Measurements from ENCODE around the gene NKD1. TPM values are rescaled to one million over a fixed set of nuclear protein-coding genes. Genes with fewer than 3 reads are reported as not detected.
A peak's percentile ranks its signal among the peaks of the same experiment; 100 is the strongest.

The NKD1 gene
- total RNA-seq, 1 experiment from 2014 or later = 11.4 TPM

DNA sequence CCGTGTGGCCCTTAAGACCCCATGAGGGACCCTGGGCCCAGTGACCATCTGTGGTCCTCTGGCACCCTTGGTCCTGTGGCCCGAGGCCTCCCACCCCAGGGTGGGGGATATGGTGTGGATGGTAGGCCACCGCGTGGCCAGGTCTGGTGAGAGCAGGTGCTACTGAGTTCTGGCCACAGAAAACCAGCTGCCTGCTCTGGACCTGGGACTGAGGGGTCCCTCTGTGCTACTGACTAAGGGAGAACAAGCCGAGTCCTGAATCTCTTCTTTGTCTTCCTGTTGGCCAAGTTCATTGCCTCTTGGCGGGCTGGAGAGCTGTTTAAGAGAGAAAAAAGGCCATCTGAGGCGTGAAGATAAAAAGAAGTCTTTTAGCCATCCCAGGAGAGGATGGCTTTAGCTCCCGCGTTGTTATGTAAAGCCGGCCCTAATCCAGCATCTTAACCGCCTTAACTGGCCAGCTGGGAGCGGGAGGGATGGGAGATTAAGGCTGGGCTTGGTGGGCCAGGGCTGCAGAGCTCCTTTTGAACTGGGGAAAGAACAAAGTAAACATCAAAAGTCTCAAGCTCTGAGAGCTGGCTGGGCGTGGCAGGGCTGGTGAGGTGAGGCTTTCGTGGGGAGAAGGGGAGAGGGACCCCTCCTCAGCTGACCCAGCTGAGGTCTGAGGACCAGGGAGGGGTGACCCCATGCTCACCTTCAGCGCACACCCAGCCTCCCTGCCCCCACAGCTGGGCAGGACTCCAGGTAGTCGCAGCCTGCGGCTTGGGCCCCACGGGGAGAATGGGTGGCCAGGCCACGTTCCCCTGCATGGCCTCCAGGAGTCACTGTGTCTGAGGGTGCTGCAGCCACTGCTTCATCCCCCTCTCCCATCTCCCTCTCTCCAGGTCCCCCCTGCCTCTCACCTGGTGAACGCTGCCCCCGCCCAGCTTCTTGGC lies 62.4 kb downstream of the NKD1 start:
- TF ChIP-seq SIN3A (IDR thresholded peaks at IDR 0.05; ENCODE audit: low read depth) = no peak
- TF ChIP-seq YY1 (IDR thresholded peaks at IDR 0.05; ENCODE audit: extremely low read depth, insufficient replicate concordance, low read depth, low read length) = no peak
- TF ChIP-seq, protein P1, sequence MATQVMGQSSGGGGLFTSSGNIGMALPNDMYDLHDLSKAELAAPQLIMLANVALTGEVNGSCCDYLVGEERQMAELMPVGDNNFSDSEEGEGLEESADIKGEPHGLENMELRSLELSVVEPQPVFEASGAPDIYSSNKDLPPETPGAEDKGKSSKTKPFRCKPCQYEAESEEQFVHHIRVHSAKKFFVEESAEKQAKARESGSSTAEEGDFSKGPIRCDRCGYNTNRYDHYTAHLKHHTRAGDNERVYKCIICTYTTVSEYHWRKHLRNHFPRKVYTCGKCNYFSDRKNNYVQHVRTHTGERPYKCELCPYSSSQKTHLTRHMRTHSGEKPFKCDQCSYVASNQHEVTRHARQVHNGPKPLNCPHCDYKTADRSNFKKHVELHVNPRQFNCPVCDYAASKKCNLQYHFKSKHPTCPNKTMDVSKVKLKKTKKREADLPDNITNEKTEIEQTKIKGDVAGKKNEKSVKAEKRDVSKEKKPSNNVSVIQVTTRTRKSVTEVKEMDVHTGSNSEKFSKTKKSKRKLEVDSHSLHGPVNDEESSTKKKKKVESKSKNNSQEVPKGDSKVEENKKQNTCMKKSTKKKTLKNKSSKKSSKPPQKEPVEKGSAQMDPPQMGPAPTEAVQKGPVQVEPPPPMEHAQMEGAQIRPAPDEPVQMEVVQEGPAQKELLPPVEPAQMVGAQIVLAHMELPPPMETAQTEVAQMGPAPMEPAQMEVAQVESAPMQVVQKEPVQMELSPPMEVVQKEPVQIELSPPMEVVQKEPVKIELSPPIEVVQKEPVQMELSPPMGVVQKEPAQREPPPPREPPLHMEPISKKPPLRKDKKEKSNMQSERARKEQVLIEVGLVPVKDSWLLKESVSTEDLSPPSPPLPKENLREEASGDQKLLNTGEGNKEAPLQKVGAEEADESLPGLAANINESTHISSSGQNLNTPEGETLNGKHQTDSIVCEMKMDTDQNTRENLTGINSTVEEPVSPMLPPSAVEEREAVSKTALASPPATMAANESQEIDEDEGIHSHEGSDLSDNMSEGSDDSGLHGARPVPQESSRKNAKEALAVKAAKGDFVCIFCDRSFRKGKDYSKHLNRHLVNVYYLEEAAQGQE (IDR thresholded peaks at IDR 0.05; ENCODE audit: low read depth) = no peak
- no peak for TF ChIP-seq FOSL1 (IDR thresholded peaks at IDR 0.05; ENCODE audit: low read depth)
- TF ChIP-seq EZH2 (IDR thresholded peaks at IDR 0.05) = no peak
- TF ChIP-seq ZFX (IDR thresholded peaks at IDR 0.05) = no peak
- TF ChIP-seq POLR2A (IDR thresholded peaks at IDR 0.05; ENCODE audit: borderline replicate concordance, extremely low read depth, insufficient read depth, insufficient read length) = no peak
- no peak for TF ChIP-seq ZNF274 (IDR thresholded peaks at IDR 0.05; ENCODE audit: low read depth, low read length)
- TF ChIP-seq ELF1 (IDR thresholded peaks at IDR 0.05; ENCODE audit: borderline replicate concordance, low read depth) = no peak
- Histone ChIP-seq H3K9me3 (ENCODE audit: control insufficient read depth in 1 of 2, insufficient read depth in 1 of 2, low read depth in 1 of 2, low read length in 2 of 2) (no peaks in the 10 kb centered on the region), H3K27me3 (ENCODE audit: insufficient read depth, low read length) (no peaks in the 10 kb centered on the region), H4K20me1 (ENCODE audit: insufficient read depth) (no peaks in the 10 kb centered on the region), H3K79me2 (ENCODE audit: insufficient read depth, low read length) (no peaks in the 10 kb centered on the region), H3K9ac (ENCODE audit: low read length) (no peak overlapping the region), H3K4me2 (ENCODE audit: low read length) (no peak overlapping the region), H3K9me2 (ENCODE audit: insufficient read depth) (no peaks in the 10 kb centered on the region), H2AFZ (ENCODE audit: low read depth, low read length, poor library complexity, severe bottlenecking) (no peak overlapping the region), H3K4me1 (ENCODE audit: control insufficient read depth in 1 of 2, insufficient read depth in 2 of 2, low read length in 2 of 2) (peaks cover 0 to 13% of the 10 kb centered on the region in 2 experiments; a peak in 2 of 4 replicates), H3K27ac (ENCODE audit: low read depth, low read length) (no peak overlapping the region), H3K36me3 (ENCODE audit: control insufficient read depth in 1 of 2, insufficient read depth in 2 of 2, low read length in 2 of 2) (no peaks in the 10 kb centered on the region), H3K4me3 (replicated peaks in 1 of 2; ENCODE audit: low read depth in 1 of 2, low read length in 2 of 2) (no peak overlapping the region)
- ATAC-seq (peak; percentile 64), DNase-seq (ENCODE audit: low read depth, low spot score) (no peak)
- ChIA-PET POLR2A (no interaction called here), CTCF (interaction anchor here (2.8 kb wide), 1 partner anchor 196 kb away, joined by 6 read pairs; no protein-coding TSS in a partner anchor), RAD21 (ENCODE audit: low non-redundant PET in 1 of 2, low total read pairs in 2 of 2, uncharacterized antibody in 2 of 2, unreplicated experiment in 2 of 2) (no interaction called here)
- no TSS peak for BruUV-seq (replicated peaks)
- intact Hi-C loops (cut with micrococcal nuclease) = no loop called here
